ENCODE data around the gene ADARB1.

DNA sequence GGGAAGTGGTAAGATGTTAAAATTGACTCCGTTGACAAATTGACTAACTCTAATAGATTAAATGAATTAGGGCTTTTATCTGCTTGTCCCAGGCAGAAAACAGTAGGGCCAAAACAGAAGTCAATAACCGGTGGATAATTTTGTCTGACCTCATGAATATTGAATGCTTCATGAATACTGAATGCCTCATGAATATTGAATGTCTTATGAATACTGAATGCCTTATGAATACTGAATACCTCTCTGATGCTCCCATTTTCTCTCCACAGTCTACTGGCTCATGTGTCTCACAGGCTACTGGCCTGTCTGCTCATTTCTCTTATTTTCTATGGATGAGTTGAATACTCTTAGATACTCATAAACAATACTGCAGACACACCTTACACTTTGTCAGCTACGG, 157.3 kb downstream of the ADARB1 start:
- TF ChIP-seq CTCF (optimal IDR thresholded peaks at IDR 0.05 in 1 of 3, IDR thresholded peaks at IDR 0.05 in 1 of 3, conservative IDR thresholded peaks at IDR 0.05 in 1 of 3; ENCODE audit: extremely low read depth in 1 of 3, insufficient read depth in 2 of 3, low read length in 3 of 3) (no peak), EZH2 (IDR thresholded peaks at IDR 0.05; ENCODE audit: low read length) (no peak)
